NCI-H1048 (cell line): ENCODE measurements around the gene CCSER1.
"Not testable (repeated sequence)": the region's sequence is repeated elsewhere in the genome, so short reads cannot be mapped to it uniquely, and the experiment has no call there.

Source experiments
- DNase-seq: peaks from one replicate; lab custom pipeline; 2025; lab: John Stamatoyannopoulos, UW

Gene CCSER1

GRCh38 chr4:91590260-91590659 lies 1463.1 kb downstream of the CCSER1 start:
- no peak for DNase-seq

- DNase-seq: no peak
Observed at GRCh38 chr4:91592125-91592524, 1464.9 kb downstream of the CCSER1 start.

- no peak for DNase-seq
Observed at GRCh38 chr4:91596718-91597117, 1469.5 kb downstream of the CCSER1 start.

GRCh38 chr4:91598696-91599095 lies 1471.5 kb downstream of the CCSER1 start:
- no peak for DNase-seq

- DNase-seq: no peak
Observed at GRCh38 chr4:91600301-91600700, 1473.1 kb downstream of the CCSER1 start.

- no peak for DNase-seq
Observed at GRCh38 chr4:91601401-91601800, 1474.2 kb downstream of the CCSER1 start.

- DNase-seq: no peak
Observed at GRCh38 chr4:91611782-91612181, 1484.6 kb downstream of the CCSER1 start.

- DNase-seq: no peak
Observed at GRCh38 chr4:91620952-91621351, 1493.8 kb downstream of the CCSER1 start.

GRCh38 chr4:91621446-91621845 lies 1494.3 kb downstream of the CCSER1 start:
- DNase-seq: no peak

GRCh38 chr4:91622925-91623602 lies 1495.9 kb downstream of the CCSER1 start:
- no peak for DNase-seq

- not testable (repeated sequence) for DNase-seq
Observed at GRCh38 chr4:91623603-91623967, 1496.4 kb downstream of the CCSER1 start.

- DNase-seq: no peak
Observed at GRCh38 chr4:91630054-91630453, 1502.9 kb downstream of the CCSER1 start.

GRCh38 chr4:91630764-91631163 lies 1503.6 kb downstream of the CCSER1 start:
- DNase-seq: no peak

- DNase-seq: no peak
Observed at GRCh38 chr4:91631335-91631734, 1504.1 kb downstream of the CCSER1 start.

GRCh38 chr4:91636083-91636482 lies 1508.9 kb downstream of the CCSER1 start:
- DNase-seq: no peak
